Activated T-helper 1 cell treated with anti-CD3 and anti-CD28 coated beads, Interleukin-12 subunit alpha, Interleukin-12 subunit beta, Interleukin-2, Interleukin-4 antibody, amounts not matched to agents 30 ng/mL and 10 ng/mL and 1 ng/mL, durations not matched to agents 14 hours and 24 hours and 36 hours (primary cell): ENCODE data around the gene SNX10. TPM values are rescaled to one million over a fixed set of nuclear protein-coding genes. Genes with fewer than 3 reads are reported as not detected.

Source experiments
- DNase-seq: peaks from one replicate; pipeline ENCODE4 v3.0.0; 2021; ENCODE audit warnings: low spot score
- H3K27ac Mint-ChIP-seq: one replicate; pipeline ENCODE4 v1.8.0; 2021; ENCODE audit warnings: mild to moderate bottlenecking, mixed read lengths
- H3K27me3 Mint-ChIP-seq: one replicate; pipeline ENCODE4 v1.8.0; 2022; ENCODE audit warnings: mild to moderate bottlenecking, moderate library complexity, mixed read lengths; ENCODE audit not compliant: insufficient read depth
- H3K36me3 Mint-ChIP-seq: one replicate; pipeline ENCODE4 v1.8.0; 2021; ENCODE audit warnings: low read depth, mixed read lengths
- H3K4me1 Mint-ChIP-seq: one replicate; pipeline ENCODE4 v1.8.0; 2021; ENCODE audit warnings: low read depth, mixed read lengths
- H3K4me3 Mint-ChIP-seq: one replicate; pipeline ENCODE4 v1.8.0; 2021; ENCODE audit warnings: mild to moderate bottlenecking, moderate library complexity, mixed read lengths
- H3K9me3 Mint-ChIP-seq: one replicate; pipeline ENCODE4 v1.8.0; 2021; ENCODE audit warnings: mixed read lengths
- intact Hi-C: fragments of 100-400 bp; cut with micrococcal nuclease; formaldehyde crosslinking; loops from one replicate; pipeline ENCODE4 v1.15.1; 2024
- total RNA-seq: library from RNA; stranded (reverse); gene quantifications from 2 replicates; pipeline ENCODE4 v1.2.3, GENCODE V29; 2022

The SNX10 gene
- total RNA-seq, 1 donor from 2014 or later, result 41.9 TPM

- Mint-ChIP-seq H3K27ac (no peak overlapping the region), H3K9me3 (no peaks in the 10 kb centered on the region)
- intact Hi-C loops, result no loop called here
Measured at GRCh38 chr7:26387731-26388130, 96.1 kb downstream of the SNX10 start.

GRCh38 chr7:26388256-26388655, 96.6 kb downstream of the SNX10 start:
- no peak for DNase-seq
- Mint-ChIP-seq H3K27ac (no peak overlapping the region), H3K9me3 (no peaks in the 10 kb centered on the region), H3K4me3 (no peak overlapping the region), H3K4me1 (no peaks in the 10 kb centered on the region), H3K36me3 (no peaks in the 10 kb centered on the region), H3K27me3 (peaks cover 47% of the 10 kb centered on the region)
- intact Hi-C loops, result no loop called here

More at GRCh38 chr7:26387731-26388130, 96.1 kb downstream of the SNX10 start:
- H3K4me3 Mint-ChIP-seq, result no peak overlapping the region
- no peaks in the 10 kb centered on the region for H3K36me3 Mint-ChIP-seq
- H3K4me1 Mint-ChIP-seq, result no peaks in the 10 kb centered on the region
- peaks cover 47% of the 10 kb centered on the region for H3K27me3 Mint-ChIP-seq
- DNase-seq, result no peak

- H3K27ac Mint-ChIP-seq, result no peak overlapping the region
- H3K27me3 Mint-ChIP-seq, result peaks cover 57% of the 10 kb centered on the region
- no peaks in the 10 kb centered on the region for H3K9me3 Mint-ChIP-seq
- DNase-seq, result no peak
- H3K4me3 Mint-ChIP-seq, result no peak overlapping the region
- intact Hi-C loops, result no loop called here
- H3K4me1 Mint-ChIP-seq, result no peaks in the 10 kb centered on the region
- no peaks in the 10 kb centered on the region for H3K36me3 Mint-ChIP-seq
Measured at GRCh38 chr7:26390016-26390415, 98.4 kb downstream of the SNX10 start.

GRCh38 chr7:26393818-26394217, 102.2 kb downstream of the SNX10 start:
- H3K4me1 Mint-ChIP-seq, result peaks cover 7% of the 10 kb centered on the region
- peaks cover 59% of the 10 kb centered on the region for H3K27me3 Mint-ChIP-seq
- H3K36me3 Mint-ChIP-seq, result no peaks in the 10 kb centered on the region
- intact Hi-C loops, result no loop called here
- H3K4me3 Mint-ChIP-seq, result no peak overlapping the region
- no peaks in the 10 kb centered on the region for H3K9me3 Mint-ChIP-seq
- DNase-seq, result no peak
- no peak overlapping the region for H3K27ac Mint-ChIP-seq

GRCh38 chr7:26397332-26397731, 105.7 kb downstream of the SNX10 start:
- intact Hi-C loops, result no loop called here
- Mint-ChIP-seq H3K9me3 (no peaks in the 10 kb centered on the region), H3K36me3 (no peaks in the 10 kb centered on the region), H3K4me3 (no peak overlapping the region), H3K27ac (no peak overlapping the region), H3K27me3 (peaks cover 61% of the 10 kb centered on the region), H3K4me1 (peaks cover 13% of the 10 kb centered on the region)
- DNase-seq, result no peak

GRCh38 chr7:26397796-26398426, 106.2 kb downstream of the SNX10 start:
- no peaks in the 10 kb centered on the region for H3K9me3 Mint-ChIP-seq
- no peaks in the 10 kb centered on the region for H3K36me3 Mint-ChIP-seq
- H3K4me1 Mint-ChIP-seq, result peaks cover 13% of the 10 kb centered on the region
- peak overlapping the region; percentile 79 for H3K4me3 Mint-ChIP-seq
- DNase-seq, result no peak
- peaks cover 61% of the 10 kb centered on the region for H3K27me3 Mint-ChIP-seq
- intact Hi-C loops, result loop anchor here (1.0 to 2.0 kb wide), 2 partner anchors 21 to 29 kb away; no protein-coding TSS in a partner anchor
- peak overlapping the region; percentile 61 for H3K27ac Mint-ChIP-seq

GRCh38 chr7:26398427-26398755, 106.7 kb downstream of the SNX10 start:
- Mint-ChIP-seq H3K4me3 (peak overlapping the region; percentile 79), H3K4me1 (peaks cover 13% of the 10 kb centered on the region), H3K9me3 (no peaks in the 10 kb centered on the region), H3K27me3 (peaks cover 59% of the 10 kb centered on the region), H3K27ac (peak overlapping the region; percentile 61), H3K36me3 (no peaks in the 10 kb centered on the region)
- intact Hi-C loops, result loop anchor here (1.0 to 2.0 kb wide), 2 partner anchors 21 to 30 kb away; no protein-coding TSS in a partner anchor
- no peak for DNase-seq

GRCh38 chr7:26398756-26399509, 107.3 kb downstream of the SNX10 start:
- Mint-ChIP-seq H3K27me3 (peaks cover 53% of the 10 kb centered on the region), H3K27ac (peak overlapping the region; percentile 89), H3K9me3 (no peaks in the 10 kb centered on the region), H3K4me3 (peak overlapping the region; percentile 92), H3K4me1 (peaks cover 13% of the 10 kb centered on the region), H3K36me3 (no peaks in the 10 kb centered on the region)
- DNase-seq, result peak; percentile 8
- intact Hi-C loops, result loop anchor here (1.0 to 2.0 kb wide), 2 partner anchors 22 to 30 kb away; no protein-coding TSS in a partner anchor

- peak overlapping the region; percentile 92 for H3K4me3 Mint-ChIP-seq
- intact Hi-C loops, result loop anchor here (2.0 kb wide), 1 partner anchor 31 kb away; no protein-coding TSS in a partner anchor
- no peaks in the 10 kb centered on the region for H3K9me3 Mint-ChIP-seq
- H3K4me1 Mint-ChIP-seq, result peaks cover 13% of the 10 kb centered on the region
- no peaks in the 10 kb centered on the region for H3K36me3 Mint-ChIP-seq
- peaks cover 51% of the 10 kb centered on the region for H3K27me3 Mint-ChIP-seq
- no peak for DNase-seq
- H3K27ac Mint-ChIP-seq, result no peak overlapping the region
Measured at GRCh38 chr7:26399736-26400135, 108.1 kb downstream of the SNX10 start.

- no peak overlapping the region for H3K4me3 Mint-ChIP-seq
- H3K9me3 Mint-ChIP-seq, result no peaks in the 10 kb centered on the region
- H3K36me3 Mint-ChIP-seq, result no peaks in the 10 kb centered on the region
- intact Hi-C loops, result no loop called here
- H3K4me1 Mint-ChIP-seq, result peaks cover 8% of the 10 kb centered on the region
- DNase-seq, result no peak
- H3K27ac Mint-ChIP-seq, result no peak overlapping the region
- H3K27me3 Mint-ChIP-seq, result peaks cover 50% of the 10 kb centered on the region
Measured at GRCh38 chr7:26403640-26404039, 112.0 kb downstream of the SNX10 start.

GRCh38 chr7:26404189-26404996, 112.7 kb downstream of the SNX10 start:
- Mint-ChIP-seq H3K27me3 (peaks cover 43% of the 10 kb centered on the region), H3K4me3 (no peak overlapping the region)

GRCh38 chr7:26406433-26406832, 114.8 kb downstream of the SNX10 start:
- no peak for DNase-seq
- no peak overlapping the region for H3K4me3 Mint-ChIP-seq
- no peaks in the 10 kb centered on the region for H3K36me3 Mint-ChIP-seq
- H3K9me3 Mint-ChIP-seq, result no peaks in the 10 kb centered on the region
- no peak overlapping the region for H3K27ac Mint-ChIP-seq
- intact Hi-C loops, result no loop called here
- H3K27me3 Mint-ChIP-seq, result peaks cover 29% of the 10 kb centered on the region
- H3K4me1 Mint-ChIP-seq, result no peaks in the 10 kb centered on the region

More at GRCh38 chr7:26404189-26404996, 112.7 kb downstream of the SNX10 start:
- H3K9me3 Mint-ChIP-seq, result no peaks in the 10 kb centered on the region
- no peak for DNase-seq
- intact Hi-C loops, result no loop called here
- H3K27ac Mint-ChIP-seq, result no peak overlapping the region
- H3K36me3 Mint-ChIP-seq, result no peaks in the 10 kb centered on the region
- H3K4me1 Mint-ChIP-seq, result peaks cover under 1% of the 10 kb centered on the region
